Brain microvascular endothelial cell (primary cell): ENCODE measurements around the gene UQCC2.

ENCODE experiments used
- DNase-seq: peaks from one replicate; pipeline ENCODE4 v3.0.0-alpha.2; 2020
- H3K27ac ChIP-seq: fragments of 250-450 bp; sonication (Bioruptor Pico); 2 replicates; pipeline ENCODE4 v1.5.1; 2020; ENCODE audit warnings: mild to moderate bottlenecking, moderate library complexity
- H3K27me3 ChIP-seq: fragments of 250-450 bp; sonication (Bioruptor Pico); replicated peaks from 2 replicates; pipeline ENCODE4 v1.5.1; 2020; ENCODE audit warnings: mild to moderate bottlenecking
- H3K36me3 ChIP-seq: fragments of 250-450 bp; sonication (Bioruptor Pico); replicated peaks from 2 replicates; pipeline ENCODE4 v1.5.1; 2020; ENCODE audit warnings: mild to moderate bottlenecking
- H3K4me3 ChIP-seq: 2 replicates; pipeline ENCODE4 v1.5.1; 2011; ENCODE audit warnings: low read depth, mild to moderate bottlenecking, control low read depth, low read length, moderate library complexity
- in situ Hi-C: cut with HindIII; loops from 2 replicates; pipeline ENCODE4 v1.10.0; 2017; ENCODE audit warnings: low sequenced_read_pairs, low pct_ligation_motif_present
- TF ChIP-seq, protein P1 (sequence below): IDR thresholded peaks from 2 replicates; pipeline ENCODE4 v1.5.1; 2011; ENCODE audit warnings: low read depth, mild to moderate bottlenecking, moderate library complexity, low read length, control low read depth, inconsistent platforms; ENCODE audit errors: missing control alignments

The UQCC2 gene

DNA sequence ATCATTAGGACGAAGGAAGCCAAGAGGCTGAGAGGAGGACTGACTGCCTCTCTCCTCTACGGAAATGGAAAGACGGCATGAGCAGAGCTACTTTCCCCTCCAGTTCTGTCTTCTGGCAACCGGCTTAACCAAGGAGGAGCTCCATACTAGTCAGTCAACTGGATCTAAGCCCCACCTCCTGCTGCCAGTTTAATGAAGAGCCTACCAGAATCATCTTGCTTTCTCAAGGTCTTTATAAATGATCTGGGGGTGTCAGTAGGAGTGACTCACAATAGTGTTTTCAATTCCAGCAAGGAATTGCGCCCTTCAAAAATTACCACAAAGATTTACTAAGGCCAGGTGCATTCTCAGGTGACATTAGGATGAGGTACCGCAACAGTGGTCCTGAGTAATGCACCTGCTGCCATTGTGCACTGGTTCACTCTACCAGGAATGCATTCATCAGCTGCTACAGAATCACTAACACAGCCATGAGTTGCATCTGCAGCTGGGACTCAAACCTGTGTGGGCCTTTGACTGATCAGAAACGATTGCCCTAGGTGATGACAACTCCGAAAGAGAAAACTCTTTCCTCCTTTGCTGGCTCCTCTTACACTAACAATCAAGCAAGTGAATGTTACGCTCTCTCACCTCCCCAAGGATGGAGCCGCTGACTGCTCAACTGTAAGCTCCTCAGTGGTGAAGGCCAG, 2.8 kb downstream of the UQCC2 start:
- no peaks in the 10 kb centered on the region for H3K36me3 ChIP-seq
- H3K27me3 ChIP-seq = no peaks in the 10 kb centered on the region
- no peak overlapping the region for H3K27ac ChIP-seq
- TF ChIP-seq, protein P1, sequence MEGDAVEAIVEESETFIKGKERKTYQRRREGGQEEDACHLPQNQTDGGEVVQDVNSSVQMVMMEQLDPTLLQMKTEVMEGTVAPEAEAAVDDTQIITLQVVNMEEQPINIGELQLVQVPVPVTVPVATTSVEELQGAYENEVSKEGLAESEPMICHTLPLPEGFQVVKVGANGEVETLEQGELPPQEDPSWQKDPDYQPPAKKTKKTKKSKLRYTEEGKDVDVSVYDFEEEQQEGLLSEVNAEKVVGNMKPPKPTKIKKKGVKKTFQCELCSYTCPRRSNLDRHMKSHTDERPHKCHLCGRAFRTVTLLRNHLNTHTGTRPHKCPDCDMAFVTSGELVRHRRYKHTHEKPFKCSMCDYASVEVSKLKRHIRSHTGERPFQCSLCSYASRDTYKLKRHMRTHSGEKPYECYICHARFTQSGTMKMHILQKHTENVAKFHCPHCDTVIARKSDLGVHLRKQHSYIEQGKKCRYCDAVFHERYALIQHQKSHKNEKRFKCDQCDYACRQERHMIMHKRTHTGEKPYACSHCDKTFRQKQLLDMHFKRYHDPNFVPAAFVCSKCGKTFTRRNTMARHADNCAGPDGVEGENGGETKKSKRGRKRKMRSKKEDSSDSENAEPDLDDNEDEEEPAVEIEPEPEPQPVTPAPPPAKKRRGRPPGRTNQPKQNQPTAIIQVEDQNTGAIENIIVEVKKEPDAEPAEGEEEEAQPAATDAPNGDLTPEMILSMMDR = no peak
- DNase-seq = no peak
- in situ Hi-C loops = no loop called here
- H3K4me3 ChIP-seq = no peak overlapping the region

DNA sequence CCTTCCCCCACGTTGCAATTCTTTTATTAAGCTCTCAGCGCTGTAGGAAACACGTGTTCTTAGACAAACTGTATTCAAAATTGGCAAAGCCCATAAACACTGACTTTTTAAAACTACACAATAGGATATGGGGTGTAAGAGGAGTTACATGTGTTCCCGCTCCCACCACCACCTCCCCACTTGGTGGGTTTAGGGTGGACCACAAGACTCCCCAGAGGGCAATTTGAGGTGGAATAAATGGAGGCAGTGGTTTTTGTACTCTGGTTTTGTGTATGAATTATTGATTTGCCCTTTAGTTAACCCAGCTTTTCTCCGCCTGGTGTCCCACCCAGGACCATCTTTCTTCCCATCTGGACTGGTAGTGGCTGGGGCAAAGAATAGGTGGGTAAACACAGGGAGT, 3.7 kb downstream of the UQCC2 start:
- TF ChIP-seq, protein P1 = no peak
- H3K4me3 ChIP-seq = no peak overlapping the region
- DNase-seq = no peak
- in situ Hi-C loops = no loop called here
- no peaks in the 10 kb centered on the region for H3K36me3 ChIP-seq
- H3K27ac ChIP-seq = no peak overlapping the region
- no peaks in the 10 kb centered on the region for H3K27me3 ChIP-seq

DNA sequence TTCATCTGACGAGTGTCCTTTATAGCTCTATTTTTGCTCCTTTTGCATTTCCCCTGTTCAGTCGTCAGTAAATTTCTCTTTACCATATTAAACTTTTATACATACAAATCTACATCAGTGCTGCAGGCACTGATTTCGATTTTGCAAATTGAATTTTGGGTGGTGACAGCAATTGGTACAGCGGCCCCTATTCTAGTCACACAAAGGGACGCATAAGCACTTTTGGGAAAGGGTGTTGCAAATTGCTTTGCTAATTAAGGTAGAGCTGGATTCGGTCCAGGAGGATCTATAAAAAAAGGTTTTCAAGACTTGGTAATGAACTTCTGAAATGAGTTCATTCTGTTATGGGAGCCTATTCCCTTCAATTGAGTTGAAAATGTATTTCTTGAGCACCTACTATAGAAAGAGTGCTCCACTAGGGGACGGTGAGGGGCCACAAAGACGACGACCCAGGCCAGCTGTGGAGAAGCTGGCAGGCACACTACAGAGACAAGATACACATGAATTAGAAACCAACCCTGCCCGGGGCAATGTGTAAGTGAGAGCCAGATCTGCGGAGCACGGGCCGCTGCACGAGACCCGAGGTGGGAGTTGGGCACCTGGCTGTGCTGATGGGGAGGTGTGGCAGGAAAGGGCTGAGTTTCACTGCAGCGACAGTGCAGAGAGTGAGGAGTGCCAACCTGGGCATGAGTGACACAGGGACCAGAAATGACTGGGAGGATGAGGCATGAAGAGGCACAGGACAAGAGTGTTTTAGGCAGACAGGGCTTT, 5.4 kb downstream of the UQCC2 start:
- in situ Hi-C loops = no loop called here
- H3K27ac ChIP-seq = no peak overlapping the region
- no peak for DNase-seq
- TF ChIP-seq, protein P1 = no peak
- H3K27me3 ChIP-seq = no peaks in the 10 kb centered on the region
- no peaks in the 10 kb centered on the region for H3K36me3 ChIP-seq
- H3K4me3 ChIP-seq = no peak overlapping the region

DNA sequence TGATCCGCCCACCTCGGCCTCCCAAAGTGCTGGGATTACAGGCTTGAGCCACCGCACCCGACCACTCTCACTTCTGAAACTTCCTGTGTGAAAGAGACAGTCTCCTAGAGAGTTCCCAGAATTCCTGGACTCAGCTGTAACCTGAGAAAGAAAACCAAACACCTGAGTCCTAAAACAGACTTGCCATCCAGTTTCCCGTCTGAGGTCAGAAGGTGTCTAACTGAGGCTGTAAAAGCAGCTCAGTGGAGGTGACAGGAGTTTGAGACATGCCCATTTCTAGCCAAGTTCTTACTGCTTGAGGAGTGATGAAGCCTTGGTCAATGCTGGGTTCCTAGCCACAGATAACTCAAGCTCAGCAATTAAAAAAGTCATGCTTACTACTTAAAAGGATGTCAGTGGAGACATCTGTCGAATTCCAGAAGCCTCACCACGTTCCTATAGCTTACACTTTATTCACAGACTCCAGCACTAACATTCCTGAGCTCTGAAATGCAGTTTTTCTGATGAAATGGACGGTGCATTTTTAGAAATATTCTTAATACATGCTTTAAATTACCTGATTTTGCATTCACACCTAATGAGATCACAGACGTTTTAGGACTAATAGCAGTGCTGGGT, 6.1 kb downstream of the UQCC2 start:
- Histone ChIP-seq H3K27ac (no peak overlapping the region), H3K36me3 (peaks cover under 1% of the 10 kb centered on the region), H3K4me3 (no peak overlapping the region), H3K27me3 (no peaks in the 10 kb centered on the region)
- no peak for DNase-seq
- TF ChIP-seq, protein P1 = no peak
- in situ Hi-C loops = no loop called here

DNA sequence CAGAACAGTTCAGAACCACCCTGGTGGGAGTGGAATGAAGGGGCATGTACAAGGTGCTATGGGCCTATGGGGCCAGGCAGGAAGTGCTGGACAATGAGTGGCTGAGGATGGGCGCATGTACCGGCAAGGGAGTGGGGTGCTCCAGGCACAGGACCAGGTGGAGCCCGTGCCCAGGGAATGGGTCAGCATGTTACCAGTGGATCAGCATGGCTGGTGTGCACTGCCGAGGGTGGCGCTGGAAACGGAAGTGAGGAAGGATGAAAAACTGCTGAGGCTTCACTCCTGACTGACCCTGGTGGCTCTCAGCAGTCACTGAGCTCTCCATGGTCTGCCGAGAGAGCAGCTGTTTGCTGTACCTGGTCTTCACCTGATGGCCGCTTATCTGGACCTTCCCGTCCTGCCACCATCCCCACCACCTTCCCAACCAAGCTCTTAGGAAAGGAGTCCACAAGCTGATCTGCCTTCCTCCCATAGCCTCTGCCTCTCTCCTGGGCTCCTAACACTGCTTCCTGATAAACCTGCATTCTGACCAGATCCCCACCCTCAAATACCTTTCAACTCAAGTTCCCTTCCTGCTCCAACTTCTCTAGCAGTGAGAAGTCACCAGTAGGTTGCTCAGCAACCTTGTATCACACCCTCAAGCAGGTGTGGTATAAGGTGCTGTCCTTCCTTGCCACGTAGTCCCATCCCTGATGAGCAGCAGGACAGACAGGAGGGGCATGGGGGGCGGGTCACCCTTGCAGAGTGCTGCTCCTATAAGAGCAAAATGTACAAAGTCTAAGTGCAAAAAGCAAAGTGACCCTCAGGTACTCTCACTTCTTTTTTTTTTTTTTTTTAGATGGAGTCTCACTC, 7.1 kb downstream of the UQCC2 start:
- Histone ChIP-seq H3K27ac (no peak overlapping the region), H3K4me3 (no peak overlapping the region), H3K36me3 (peaks cover 5% of the 10 kb centered on the region), H3K27me3 (no peaks in the 10 kb centered on the region)
- TF ChIP-seq, protein P1 = no peak
- no peak for DNase-seq
- in situ Hi-C loops = no loop called here
